GM12891 (cell line): ENCODE data around the gene NLGN1.

Source experiments
- DNase-seq: peaks from one replicate; pipeline ENCODE4 v3.0.0; 2011; ENCODE audit warnings: low spot score; ENCODE audit not compliant: insufficient read length
- FAIRE-seq: peaks from 2 replicates; lab custom pipeline; 2011; peaks lifted over from hg19 to GRCh38; lab: Jason Lieb, UNC
- PAX5 ChIP-seq: IDR thresholded peaks from 2 replicates; pipeline ENCODE4 v1.6.1; 2011; ENCODE audit warnings: low read length, moderate library complexity, mild to moderate bottlenecking; ENCODE audit not compliant: insufficient read depth, severe bottlenecking
- POLR2A ChIP-seq: IDR thresholded peaks from 2 replicates; pipeline ENCODE4 v1.6.1; 2011; ENCODE audit warnings: low read depth, low read length, control low read depth
- POLR2AphosphoS5 ChIP-seq: IDR thresholded peaks from 2 replicates; pipeline ENCODE4 v1.6.1; 2011; ENCODE audit warnings: low read depth, low read length, control low read depth
- POU2F2 ChIP-seq: IDR thresholded peaks from 2 replicates; pipeline ENCODE4 v1.6.1; 2011; ENCODE audit warnings: low read depth, mild to moderate bottlenecking, control low read depth, low read length, moderate library complexity
- SPI1 ChIP-seq: IDR thresholded peaks from 2 replicates; pipeline ENCODE4 v1.6.1; 2011; ENCODE audit warnings: low read depth, low read length, control low read depth
- TAF1 ChIP-seq: IDR thresholded peaks from 2 replicates; pipeline ENCODE4 v1.6.1; 2011; ENCODE audit warnings: low read depth, low read length, control low read depth

NLGN1 gene

GRCh38 chr3:173618148-173618547, 220.6 kb downstream of the NLGN1 start:
- no peak for TF ChIP-seq POLR2A
- no peak for FAIRE-seq
- no peak for DNase-seq

- FAIRE-seq (no peak), DNase-seq (no peak)
- TF ChIP-seq POU2F2 (no peak), POLR2A (no peak), PAX5 (no peak), POLR2AphosphoS5 (no peak), TAF1 (no peak), SPI1 (no peak)
These were observed 221.2 kb downstream of the NLGN1 start for GRCh38 chr3:173618703-173619102.

GRCh38 chr3:173622166-173622565, 224.6 kb downstream of the NLGN1 start:
- TF ChIP-seq TAF1 (no peak), POU2F2 (no peak), SPI1 (no peak), PAX5 (no peak)
- FAIRE-seq (no peak), DNase-seq (no peak)

- no peak for TF ChIP-seq POU2F2
- TF ChIP-seq POLR2A = no peak
- TF ChIP-seq POLR2AphosphoS5 = no peak
- no peak for TF ChIP-seq SPI1
- no peak for FAIRE-seq
These were observed 226.5 kb downstream of the NLGN1 start for GRCh38 chr3:173624086-173624485.

GRCh38 chr3:173630849-173631248, 233.3 kb downstream of the NLGN1 start:
- FAIRE-seq = no peak
- no peak for DNase-seq
- TF ChIP-seq TAF1 (no peak), POLR2AphosphoS5 (no peak), POU2F2 (no peak), POLR2A (no peak), SPI1 (no peak), PAX5 (no peak)

More at GRCh38 chr3:173624086-173624485, 226.5 kb downstream of the NLGN1 start:
- no peak for DNase-seq

GRCh38 chr3:173632945-173633344, 235.4 kb downstream of the NLGN1 start:
- FAIRE-seq = no peak
- TF ChIP-seq SPI1 = no peak
- TF ChIP-seq PAX5 = no peak
- no peak for TF ChIP-seq POU2F2
- TF ChIP-seq POLR2AphosphoS5 = no peak
- no peak for TF ChIP-seq POLR2A
- no peak for TF ChIP-seq TAF1
- DNase-seq = no peak

- FAIRE-seq (no peak), DNase-seq (no peak)
- TF ChIP-seq POU2F2 = no peak
- no peak for TF ChIP-seq POLR2AphosphoS5
- no peak for TF ChIP-seq POLR2A
- no peak for TF ChIP-seq PAX5
These were observed 238.3 kb downstream of the NLGN1 start for GRCh38 chr3:173635826-173636225.

- no peak for FAIRE-seq
- DNase-seq = no peak
- TF ChIP-seq SPI1 (no peak), PAX5 (no peak), TAF1 (no peak), POLR2A (no peak), POU2F2 (no peak), POLR2AphosphoS5 (no peak)
These were observed 241.6 kb downstream of the NLGN1 start for GRCh38 chr3:173639098-173639497.

- TF ChIP-seq POU2F2 (no peak), POLR2A (no peak), TAF1 (no peak), SPI1 (no peak), PAX5 (no peak)
- DNase-seq (no peak), FAIRE-seq (no peak)
These were observed 244.2 kb downstream of the NLGN1 start for GRCh38 chr3:173641696-173642095.

GRCh38 chr3:173644086-173645082, 246.8 kb downstream of the NLGN1 start:
- FAIRE-seq = no peak

More at GRCh38 chr3:173644086-173645082, 246.8 kb downstream of the NLGN1 start:
- no peak for DNase-seq
- TF ChIP-seq POLR2A (no peak), PAX5 (no peak), SPI1 (no peak), POU2F2 (no peak), TAF1 (no peak), POLR2AphosphoS5 (no peak)
